Hepatic stellate cell (primary cell): ENCODE data around the gene FAM193B.

Experiments used
- DNase-seq: peaks from one replicate; pipeline ENCODE4 v3.0.0; 2011; ENCODE audit warnings: low spot score

The FAM193B gene

GRCh38 chr5:177554474-177555111 lies at the start of gene FAM193B:
Gene FAM193B, minus strand, starts transcription at chr5:177554563. Its CDS starts 105 bp downstream, at chr5:177554458.
- peak; percentile 97 for DNase-seq

- no peak for DNase-seq
These were observed 49.8 kb upstream of the FAM193B start for GRCh38 chr5:177604116-177604521.

DNA sequence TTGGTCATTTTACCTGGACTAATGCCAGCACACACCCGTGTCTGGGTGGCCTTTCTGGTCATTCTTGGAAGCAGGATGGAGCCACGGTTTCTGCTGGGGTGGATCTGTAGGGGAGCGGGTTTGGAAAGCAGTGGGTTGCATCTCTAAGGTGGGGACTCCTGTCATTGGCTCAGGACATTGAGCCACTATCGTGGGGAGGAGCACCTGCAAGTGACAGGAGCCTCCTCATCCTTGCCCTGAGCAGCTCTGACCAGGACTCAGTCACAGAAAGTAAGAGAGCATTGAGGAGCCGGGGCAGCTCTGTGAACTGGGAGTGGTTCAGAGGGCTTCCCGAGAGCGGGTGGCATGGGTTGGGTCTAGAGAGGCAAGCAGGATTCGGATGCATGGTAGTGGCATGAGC lies 49.3 kb upstream of the FAM193B start:
- DNase-seq = no peak

DNA sequence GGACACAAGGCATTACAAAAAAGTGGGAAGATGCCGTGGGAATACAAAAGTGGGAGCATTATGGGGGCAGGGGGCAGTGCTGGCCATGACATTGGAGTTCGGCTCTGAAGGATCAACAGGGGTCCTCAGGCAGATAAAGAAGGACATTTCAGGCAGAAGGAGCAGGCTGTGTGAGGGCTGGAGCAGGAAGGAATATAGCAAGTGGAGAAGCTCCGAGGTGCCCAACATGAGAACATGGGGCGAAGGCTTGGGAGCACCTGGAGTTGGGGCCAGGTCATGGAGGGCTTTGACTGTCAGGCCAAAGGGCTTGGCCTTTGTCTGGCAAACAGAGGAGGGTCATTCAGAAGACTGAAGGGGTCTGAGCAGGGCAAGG lies 48.1 kb upstream of the FAM193B start:
- DNase-seq = no peak

DNA sequence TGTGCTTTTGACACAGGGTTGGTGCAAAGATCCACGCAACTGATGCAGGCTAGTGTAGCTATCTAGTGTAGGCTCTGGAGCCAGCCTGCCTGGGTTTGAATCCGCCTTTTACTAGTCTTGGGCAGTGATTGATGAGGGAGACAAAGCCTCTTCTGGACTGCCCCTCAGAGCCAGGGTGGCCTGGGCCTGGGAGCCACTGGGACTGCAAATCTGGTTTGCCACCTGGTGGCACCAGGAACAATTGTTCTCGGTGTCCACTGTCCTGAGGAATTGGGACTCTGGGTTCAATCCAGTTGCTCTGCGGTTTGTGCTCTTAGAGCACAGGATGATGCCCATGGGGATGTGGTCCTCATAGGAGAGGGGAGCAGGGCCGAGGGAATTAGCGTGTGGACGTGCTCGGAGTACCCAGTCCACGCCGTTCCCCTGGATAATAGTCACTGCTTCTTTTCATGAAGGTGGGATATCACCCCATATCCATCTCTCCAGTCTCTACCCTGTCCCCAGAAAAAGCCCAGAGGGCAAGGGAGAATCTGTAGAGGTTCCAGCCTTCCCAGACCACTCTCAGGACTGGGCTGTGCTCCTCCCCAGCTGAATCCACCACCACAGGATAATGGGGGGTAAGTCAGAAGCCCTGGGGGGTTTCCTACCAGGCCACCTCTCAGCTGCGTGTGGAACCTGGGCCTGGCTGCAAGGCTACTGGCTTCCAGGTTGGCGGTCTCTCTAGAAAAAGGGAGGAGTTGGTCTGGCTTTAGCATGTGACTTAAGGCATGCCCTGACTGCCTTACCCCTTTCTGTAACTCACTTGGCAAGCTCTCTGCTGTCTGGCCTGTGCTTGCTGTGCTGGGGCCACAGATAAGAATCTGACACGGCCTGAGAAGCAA lies 47.5 kb upstream of the FAM193B start:
- no peak for DNase-seq

DNA sequence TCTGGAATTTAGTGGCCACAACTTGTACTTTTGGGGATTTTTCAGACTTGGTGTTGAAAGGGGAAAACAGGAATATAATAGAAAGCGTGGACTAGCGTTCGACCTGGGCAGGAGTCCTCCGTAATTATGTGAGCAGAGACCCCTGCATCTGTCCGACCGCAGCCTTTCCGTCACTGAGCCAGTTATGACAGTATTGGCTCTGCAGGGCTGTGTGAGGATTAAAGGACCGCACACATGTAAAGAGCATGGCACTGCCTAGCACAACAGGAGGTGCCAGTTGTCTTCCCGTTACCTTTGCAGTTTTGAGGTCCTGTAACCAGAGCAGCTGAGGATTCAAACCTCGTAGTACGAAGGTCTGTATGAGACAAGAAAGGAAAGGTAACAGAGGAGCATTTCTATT lies 46.8 kb upstream of the FAM193B start:
- no peak for DNase-seq

DNA sequence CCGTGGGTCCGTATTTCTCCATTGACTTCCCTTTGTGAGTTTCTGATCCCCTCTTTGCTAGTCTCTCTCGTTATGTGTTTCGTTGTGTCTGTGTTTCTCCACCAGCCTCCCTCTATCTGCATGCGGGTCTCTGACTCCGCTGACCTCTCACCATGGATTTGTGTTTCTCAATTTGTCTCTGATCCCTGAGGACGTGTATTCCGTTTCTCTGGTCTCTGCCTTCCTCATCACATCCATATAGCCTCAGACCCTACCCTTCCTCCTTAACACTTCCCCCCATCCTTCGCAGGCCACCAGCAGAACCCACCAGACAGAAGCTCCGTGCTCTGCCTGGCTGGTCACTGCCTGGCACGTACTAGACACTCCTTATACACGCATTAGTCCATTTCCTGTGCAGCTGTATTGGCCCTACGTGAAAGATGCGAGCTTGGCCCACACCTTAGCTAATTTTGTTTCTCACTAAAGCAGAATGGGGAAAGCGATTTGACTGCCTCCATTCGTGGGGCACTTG lies 46.2 kb upstream of the FAM193B start:
- peak; percentile 29 for DNase-seq

GRCh38 chr5:177599731-177600507 lies 45.6 kb upstream of the FAM193B start, which contains the start of gene B4GALT7:
Gene B4GALT7, plus strand, starts transcription at chr5:177600132. Its CDS starts 79 bp downstream, at chr5:177600211.
- peak; percentile 80 for DNase-seq

DNA sequence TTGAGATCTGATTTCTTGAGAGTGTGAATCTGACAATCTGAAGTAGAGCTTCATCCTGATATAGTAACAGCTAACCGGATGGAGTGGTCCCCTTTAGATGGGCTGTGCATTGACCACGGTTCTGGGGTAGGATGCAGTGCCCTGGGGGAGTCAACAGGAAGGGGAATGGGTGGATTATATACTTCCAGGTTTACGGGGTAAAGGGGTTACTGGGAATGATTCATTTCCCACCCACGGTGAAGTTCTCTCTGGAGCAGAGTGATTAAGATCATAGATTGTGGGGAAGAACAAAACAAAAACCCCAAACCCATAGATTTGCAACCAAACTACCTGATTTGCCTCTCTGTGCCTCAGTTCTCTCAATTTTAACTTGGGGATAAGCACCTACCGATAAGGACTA lies 44.1 kb upstream of the FAM193B start:
- DNase-seq = no peak

DNA sequence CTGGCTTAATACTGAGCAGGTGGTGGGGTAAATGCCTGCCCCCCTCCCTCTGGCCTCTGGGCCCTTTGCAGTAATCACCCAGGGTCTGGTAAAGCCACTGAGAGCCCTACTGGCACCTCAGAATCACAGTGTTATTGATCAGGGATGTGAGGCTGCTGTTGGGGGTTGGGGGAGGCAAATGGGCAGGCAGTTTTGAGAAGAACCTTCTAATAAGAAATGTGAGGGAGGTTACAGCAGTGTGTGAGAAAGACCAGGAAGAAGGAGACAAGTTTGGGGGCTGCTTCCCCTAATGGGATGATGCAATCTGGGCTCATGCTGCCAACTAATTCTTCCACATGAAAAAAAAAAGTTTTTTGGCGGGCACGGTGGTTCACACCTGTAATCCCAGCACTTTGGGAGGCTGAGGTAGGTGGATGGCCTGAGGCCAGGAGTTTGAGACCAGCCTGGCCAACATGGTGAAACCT lies 42.4 kb upstream of the FAM193B start:
- no peak for DNase-seq

GRCh38 chr5:177595991-177596774 lies 41.8 kb upstream of the FAM193B start:
- no peak for DNase-seq

- no peak for DNase-seq
These were observed 40.7 kb upstream of the FAM193B start for GRCh38 chr5:177595026-177595585.

GRCh38 chr5:177594071-177594470 lies 39.7 kb upstream of the FAM193B start:
- no peak for DNase-seq

- DNase-seq = no peak
These were observed 39.1 kb upstream of the FAM193B start for GRCh38 chr5:177593511-177593910.

GRCh38 chr5:177592905-177593304 lies 38.5 kb upstream of the FAM193B start:
- no peak for DNase-seq

GRCh38 chr5:177592010-177592834 lies 37.9 kb upstream of the FAM193B start, which contains the start of gene TMED9:
Gene TMED9, plus strand, starts transcription at chr5:177592203. Its CDS starts 12 bp downstream, at chr5:177592215.
- DNase-seq = peak; percentile 90

- DNase-seq = no peak
These were observed 37.3 kb upstream of the FAM193B start for GRCh38 chr5:177591690-177592009.

GRCh38 chr5:177590406-177590805 lies 36.0 kb upstream of the FAM193B start:
- no peak for DNase-seq

DNA sequence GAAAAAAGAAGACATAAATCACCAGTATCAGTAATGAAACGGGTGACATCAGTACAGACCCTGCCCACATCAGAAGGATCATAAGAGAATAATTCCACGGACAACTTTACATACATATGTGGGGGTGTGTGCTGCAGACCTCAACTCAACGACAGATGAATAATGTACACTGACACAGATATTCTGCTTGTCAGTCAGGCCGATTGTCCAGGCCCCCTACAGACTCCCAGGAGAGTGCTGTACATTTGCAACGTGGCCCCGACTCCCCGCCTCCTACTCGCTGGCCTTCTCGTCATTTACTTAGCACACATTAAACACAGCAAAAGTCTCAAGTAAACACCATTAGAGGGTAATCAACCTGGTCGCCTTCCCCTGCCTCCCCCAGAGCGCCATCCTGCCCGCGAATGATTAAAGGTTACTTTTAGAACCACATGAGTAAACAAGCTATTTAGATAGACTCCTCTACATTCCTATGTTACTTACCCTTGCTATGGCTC lies 34.1 kb upstream of the FAM193B start:
- DNase-seq = no peak

DNA sequence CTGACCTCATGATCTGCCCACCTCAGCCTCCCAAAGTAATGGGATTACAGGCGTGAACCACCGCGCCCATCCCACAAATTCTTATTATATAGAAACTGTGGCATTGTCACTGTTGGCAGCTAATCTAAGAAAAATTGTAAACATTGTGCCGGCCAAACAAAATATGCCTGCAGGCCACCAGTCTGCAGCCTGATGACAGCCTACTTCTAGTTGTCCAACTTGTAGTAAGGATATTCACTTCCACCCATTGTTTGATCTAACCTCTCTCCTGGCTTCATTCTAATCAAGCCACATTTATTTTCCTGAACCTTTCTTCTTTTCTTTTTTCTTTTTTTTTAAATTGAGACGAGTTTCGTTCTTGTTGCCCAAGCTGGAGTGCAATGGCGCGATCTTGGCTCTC lies 24.0 kb upstream of the FAM193B start:
- no peak for DNase-seq
